Activated T-cell treated with anti-CD3 and anti-CD28 coated beads, Interleukin-2, amount 50 U/mL, for 4 hours (primary cell): ENCODE measurements around the gene CCDC187. TPM values are rescaled to one million over a fixed set of nuclear protein-coding genes. Genes with fewer than 3 reads are reported as not detected.

Experiments used
- ATAC-seq, 2 donors: fragments of 200-7000 bp; cut with Tn5 transposase; one replicate each; pipeline ENCODE4 v1.10.0; 2021
- DNase-seq: peaks from one replicate; pipeline ENCODE4 v3.0.0-alpha.2; 2020
- H3K27me3 Mint-ChIP-seq: one replicate; pipeline ENCODE4 v1.8.0; 2021; ENCODE audit warnings: low read depth, mixed read lengths
- H3K36me3 Mint-ChIP-seq: one replicate; pipeline ENCODE4 v1.8.0; 2022; ENCODE audit warnings: mixed read lengths; ENCODE audit not compliant: insufficient read depth
- H3K4me1 Mint-ChIP-seq: one replicate; pipeline ENCODE4 v1.8.0; 2021; ENCODE audit warnings: low read depth, mixed read lengths
- H3K4me3 Mint-ChIP-seq: one replicate; pipeline ENCODE4 v1.8.0; 2021; ENCODE audit warnings: mild to moderate bottlenecking, moderate library complexity, mixed read lengths
- H3K9me3 Mint-ChIP-seq: one replicate; pipeline ENCODE4 v1.8.0; 2021; ENCODE audit warnings: mixed read lengths
- total RNA-seq, 3 donors: library from RNA; stranded (reverse); gene quantifications; one replicate each; pipeline ENCODE4 v1.2.1, GENCODE V29; 2021

The CCDC187 gene
- total RNA-seq, 3 donors from 2014 or later: 0.11 TPM; not detected in 2

- peak within 1 kb of the TSS; percentile 98 for H3K4me3 Mint-ChIP-seq
- H3K9me3 Mint-ChIP-seq: no peaks in the 10 kb centered on the region
- peaks cover 42% of the 10 kb centered on the region for H3K4me1 Mint-ChIP-seq
- peaks cover 10% of the 10 kb centered on the region for H3K36me3 Mint-ChIP-seq
- DNase-seq: peak; percentile 84
- no peaks in the 10 kb centered on the region for H3K27me3 Mint-ChIP-seq
- peak; percentile 72 to 81 for ATAC-seq
These were observed 58.4 kb downstream of the CCDC187 start, which contains the start of gene QSOX2 for GRCh38 chr9:136245219-136246150. Gene QSOX2, minus strand, starts transcription at chr9:136245812. Its CDS starts 9 bp downstream, at chr9:136245803.

GRCh38 chr9:136244969-136245218, 59.0 kb downstream of the CCDC187 start:
- DNase-seq (no peak), ATAC-seq (no peak)
- Mint-ChIP-seq H3K4me3 (peak overlapping the region; percentile 98), H3K27me3 (no peaks in the 10 kb centered on the region), H3K36me3 (peaks cover 10% of the 10 kb centered on the region), H3K9me3 (no peaks in the 10 kb centered on the region), H3K4me1 (peaks cover 42% of the 10 kb centered on the region)

GRCh38 chr9:136244122-136244968, 59.5 kb downstream of the CCDC187 start:
- peak overlapping the region; percentile 98 for H3K4me3 Mint-ChIP-seq
- ATAC-seq (peak; percentile 57 to 76), DNase-seq (peak; percentile 60)
- peaks cover 46% of the 10 kb centered on the region for H3K4me1 Mint-ChIP-seq
- peaks cover 10% of the 10 kb centered on the region for H3K36me3 Mint-ChIP-seq
- no peaks in the 10 kb centered on the region for H3K27me3 Mint-ChIP-seq
- no peaks in the 10 kb centered on the region for H3K9me3 Mint-ChIP-seq

GRCh38 chr9:136243631-136244030, 60.3 kb downstream of the CCDC187 start:
- Mint-ChIP-seq H3K4me1 (peaks cover 50% of the 10 kb centered on the region), H3K9me3 (no peaks in the 10 kb centered on the region), H3K36me3 (peaks cover 10% of the 10 kb centered on the region), H3K27me3 (no peaks in the 10 kb centered on the region), H3K4me3 (peak overlapping the region; percentile 98)
- ATAC-seq (no peak), DNase-seq (no peak)

- ATAC-seq (no peak), DNase-seq (no peak)
- H3K4me3 Mint-ChIP-seq: peak overlapping the region; percentile 98
- H3K4me1 Mint-ChIP-seq: peaks cover 51% of the 10 kb centered on the region
- H3K9me3 Mint-ChIP-seq: no peaks in the 10 kb centered on the region
- no peaks in the 10 kb centered on the region for H3K27me3 Mint-ChIP-seq
- peaks cover 10% of the 10 kb centered on the region for H3K36me3 Mint-ChIP-seq
These were observed 60.9 kb downstream of the CCDC187 start for GRCh38 chr9:136242918-136243525.

DNA sequence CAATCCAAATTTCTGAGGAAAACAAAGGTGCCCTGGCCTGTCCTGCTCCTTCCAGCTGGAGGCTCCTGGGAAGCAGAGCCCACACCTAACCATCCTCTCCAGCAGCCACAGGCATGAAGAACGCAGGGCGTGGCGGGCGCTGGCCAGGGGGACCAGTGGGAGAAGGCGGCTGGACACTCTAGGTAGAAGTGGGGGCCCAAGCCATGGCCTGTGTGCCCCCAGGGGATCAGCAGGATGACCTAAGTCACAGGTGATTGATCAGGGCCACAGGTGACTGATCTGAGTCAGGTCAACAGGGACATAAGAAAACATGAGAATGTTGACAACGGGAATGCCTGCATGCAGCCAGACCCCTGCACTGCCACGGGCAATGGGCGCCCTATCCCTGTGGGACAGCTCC, 61.6 kb downstream of the CCDC187 start:
- H3K36me3 Mint-ChIP-seq: peaks cover 10% of the 10 kb centered on the region
- no peak overlapping the region for H3K4me3 Mint-ChIP-seq
- no peaks in the 10 kb centered on the region for H3K27me3 Mint-ChIP-seq
- DNase-seq (no peak), ATAC-seq (no peak)
- no peaks in the 10 kb centered on the region for H3K9me3 Mint-ChIP-seq
- H3K4me1 Mint-ChIP-seq: peaks cover 54% of the 10 kb centered on the region

GRCh38 chr9:136241542-136241941, 62.4 kb downstream of the CCDC187 start:
- DNase-seq (no peak), ATAC-seq (no peak)
- Mint-ChIP-seq H3K27me3 (no peaks in the 10 kb centered on the region), H3K4me3 (no peak overlapping the region), H3K36me3 (peaks cover 10% of the 10 kb centered on the region), H3K4me1 (peaks cover 54% of the 10 kb centered on the region), H3K9me3 (no peaks in the 10 kb centered on the region)

DNA sequence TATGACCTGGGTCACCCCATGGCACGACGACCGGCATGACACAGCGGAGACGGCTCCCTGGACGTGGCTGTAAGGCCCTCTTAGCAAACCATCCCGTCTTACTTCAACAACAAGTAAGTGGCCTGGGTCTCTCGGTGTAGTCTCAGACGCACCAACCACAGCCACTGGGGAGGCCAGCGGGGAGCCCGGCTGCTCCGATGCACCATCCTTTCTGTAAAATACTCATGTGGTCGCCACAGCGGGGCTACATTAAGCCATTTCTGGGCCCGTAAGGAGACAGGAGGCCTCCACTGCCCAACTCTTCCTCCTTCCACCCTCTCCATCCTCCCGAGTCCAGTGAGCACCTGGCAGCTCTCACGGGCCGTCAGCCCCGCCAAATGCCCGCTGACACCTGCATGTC, 63.0 kb downstream of the CCDC187 start:
- no peak for DNase-seq
- Mint-ChIP-seq H3K4me1 (peaks cover 52% of the 10 kb centered on the region), H3K36me3 (peaks cover 10% of the 10 kb centered on the region), H3K9me3 (no peaks in the 10 kb centered on the region), H3K4me3 (no peak overlapping the region), H3K27me3 (no peaks in the 10 kb centered on the region)
- no peak for ATAC-seq

DNA sequence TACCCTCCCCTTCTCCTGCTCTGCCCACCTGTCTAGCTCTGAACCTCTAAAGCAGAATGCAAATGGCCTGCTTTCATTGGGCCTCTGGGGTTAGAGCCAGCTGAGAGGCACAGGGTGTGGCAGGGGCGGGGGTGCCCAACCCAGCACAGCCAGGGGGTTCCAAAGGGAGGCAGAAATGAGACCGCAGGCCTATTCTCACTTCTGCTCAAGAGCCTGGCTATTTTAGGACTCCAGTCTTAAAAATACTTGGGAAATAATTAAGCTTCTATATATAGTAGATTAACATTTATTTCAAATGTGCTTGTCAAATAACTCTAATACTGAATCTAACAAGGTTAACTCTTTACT, 63.9 kb downstream of the CCDC187 start:
- peaks cover 49% of the 10 kb centered on the region for H3K4me1 Mint-ChIP-seq
- ATAC-seq (no peak), DNase-seq (no peak)
- peaks cover 15% of the 10 kb centered on the region for H3K36me3 Mint-ChIP-seq
- H3K27me3 Mint-ChIP-seq: no peaks in the 10 kb centered on the region
- H3K4me3 Mint-ChIP-seq: no peak overlapping the region
- no peaks in the 10 kb centered on the region for H3K9me3 Mint-ChIP-seq

- H3K9me3 Mint-ChIP-seq: no peaks in the 10 kb centered on the region
- no peaks in the 10 kb centered on the region for H3K27me3 Mint-ChIP-seq
- H3K4me1 Mint-ChIP-seq: peaks cover 43% of the 10 kb centered on the region
- ATAC-seq: no peak
- no peak for DNase-seq
- H3K4me3 Mint-ChIP-seq: no peak overlapping the region
- H3K36me3 Mint-ChIP-seq: peaks cover 16% of the 10 kb centered on the region
These were observed 64.5 kb downstream of the CCDC187 start for GRCh38 chr9:136239135-136239982.

GRCh38 chr9:136238342-136238732, 65.6 kb downstream of the CCDC187 start:
- Mint-ChIP-seq H3K4me1 (peaks cover 37% of the 10 kb centered on the region), H3K9me3 (no peaks in the 10 kb centered on the region), H3K36me3 (peaks cover 16% of the 10 kb centered on the region), H3K27me3 (no peaks in the 10 kb centered on the region), H3K4me3 (no peak overlapping the region)
- ATAC-seq (no peak), DNase-seq (no peak)

- no peak for ATAC-seq
- H3K4me3 Mint-ChIP-seq: no peak overlapping the region
- peaks cover 14% of the 10 kb centered on the region for H3K36me3 Mint-ChIP-seq
- peaks cover 33% of the 10 kb centered on the region for H3K4me1 Mint-ChIP-seq
- H3K9me3 Mint-ChIP-seq: no peaks in the 10 kb centered on the region
- no peak for DNase-seq
- no peaks in the 10 kb centered on the region for H3K27me3 Mint-ChIP-seq
These were observed 66.2 kb downstream of the CCDC187 start for GRCh38 chr9:136237486-136238341.
